Measurements from ENCODE around the gene CYTH2. TPM values are rescaled to one million over a fixed set of nuclear protein-coding genes. Genes with fewer than 3 reads are reported as not detected.

Gene CYTH2
- total RNA-seq, 1 donor from 2014 or later: 36.6 TPM

GRCh38 chr19:48461651-48461981, 7.6 kb upstream of the CYTH2 start:
- no peak for FAIRE-seq
- no peak overlapping the region for H3K4me3 ChIP-seq (ENCODE audit: low read depth, low read length)
- TF ChIP-seq CTCF (IDR thresholded peaks at IDR 0.05; ENCODE audit: insufficient read depth, low read length, severe bottlenecking): no peak

GRCh38 chr19:48461982-48462655, 7.0 kb upstream of the CYTH2 start:
- no peak for TF ChIP-seq CTCF (IDR thresholded peaks at IDR 0.05; ENCODE audit: insufficient read depth, low read length, severe bottlenecking)
- Histone ChIP-seq H3K4me3 (ENCODE audit: low read depth, low read length) (no peak overlapping the region), H3K27me3 (ENCODE audit: control insufficient read depth, insufficient read depth, low read length) (no peaks in the 10 kb centered on the region), H3K36me3 (ENCODE audit: control insufficient read depth, insufficient read depth, low read length) (peaks cover 1% of the 10 kb centered on the region)
- FAIRE-seq (no peak), DNase-seq (ENCODE audit: low read depth) (no peak)

More at GRCh38 chr19:48461651-48461981, 7.6 kb upstream of the CYTH2 start:
- peaks cover 3% of the 10 kb centered on the region for H3K36me3 ChIP-seq (ENCODE audit: control insufficient read depth, insufficient read depth, low read length)
- no peaks in the 10 kb centered on the region for H3K27me3 ChIP-seq (ENCODE audit: control insufficient read depth, insufficient read depth, low read length)
- no peak for DNase-seq (ENCODE audit: low read depth)

GRCh38 chr19:48465215-48465614, 4.0 kb upstream of the CYTH2 start:
- FAIRE-seq (no peak), DNase-seq (ENCODE audit: low read depth) (no peak)
- Histone ChIP-seq H3K27me3 (ENCODE audit: control insufficient read depth, insufficient read depth, low read length) (no peaks in the 10 kb centered on the region), H3K4me3 (ENCODE audit: low read depth, low read length) (no peak overlapping the region), H3K36me3 (ENCODE audit: control insufficient read depth, insufficient read depth, low read length) (peaks cover under 1% of the 10 kb centered on the region)
- TF ChIP-seq CTCF (IDR thresholded peaks at IDR 0.05; ENCODE audit: insufficient read depth, low read length, severe bottlenecking): no peak

GRCh38 chr19:48466561-48467325, 2.4 kb upstream of the CYTH2 start:
- TF ChIP-seq CTCF (IDR thresholded peaks at IDR 0.05; ENCODE audit: insufficient read depth, low read length, severe bottlenecking): no peak
- DNase-seq (ENCODE audit: low read depth) (peak; percentile 60), FAIRE-seq (no peak)
- Histone ChIP-seq H3K36me3 (ENCODE audit: control insufficient read depth, insufficient read depth, low read length) (peaks cover 11% of the 10 kb centered on the region), H3K27me3 (ENCODE audit: control insufficient read depth, insufficient read depth, low read length) (no peaks in the 10 kb centered on the region), H3K4me3 (ENCODE audit: low read depth, low read length) (no peak overlapping the region)

GRCh38 chr19:48468772-48469288, 339 bp upstream of the CYTH2 start:
- Histone ChIP-seq H3K4me3 (ENCODE audit: low read depth, low read length) (peak overlapping the region; percentile 81), H3K27me3 (ENCODE audit: control insufficient read depth, insufficient read depth, low read length) (no peaks in the 10 kb centered on the region), H3K36me3 (ENCODE audit: control insufficient read depth, insufficient read depth, low read length) (peaks cover 24% of the 10 kb centered on the region)
- no peak for TF ChIP-seq CTCF (IDR thresholded peaks at IDR 0.05; ENCODE audit: insufficient read depth, low read length, severe bottlenecking)
- FAIRE-seq: peak; percentile 97
- peak; percentile 99 for DNase-seq (ENCODE audit: low read depth)

Data from bronchial epithelial cell (primary cell).